B cell (primary cell): ENCODE data around the gene NHSL1. TPM values are rescaled to one million over a fixed set of nuclear protein-coding genes. Genes with fewer than 3 reads are reported as not detected.

Experiments used
- ATAC-seq: fragments of 200-7000 bp; cut with Tn5 transposase; one replicate; pipeline ENCODE4 v1.10.0; 2021; ENCODE audit warnings: low read depth, mild to moderate bottlenecking, moderate number of reproducible peaks, moderate library complexity
- CTCF ChIA-PET: fragments of 350-600 bp; sonication (Branson Sonifier 250); formaldehyde crosslinking; loops from one replicate; lab custom pipeline; 2021; ENCODE audit warnings: antibody characterized with exemption, inconsistent platforms; lab: Charles Lee
- POLR2A ChIA-PET: fragments of 350-600 bp; sonication (Branson Sonifier 250); formaldehyde crosslinking; loops from one replicate; lab custom pipeline; 2021; ENCODE audit warnings: antibody characterized with exemption; lab: Charles Lee
- DNase-seq: peaks from one replicate; pipeline ENCODE4 v3.0.0; 2013
- H2AFZ ChIP-seq: 2 replicates; pipeline ENCODE4 v1.6.1; 2012; ENCODE audit warnings: mild to moderate bottlenecking, low read depth, low read length; ENCODE audit not compliant: insufficient read depth, poor library complexity, severe bottlenecking
- H3K27ac ChIP-seq, 2 donors: 1 replicate in 1 of 2; 2 replicates in 1 of 2; pipeline ENCODE4 v1.5.1; 2012 to 2013; ENCODE audit warnings: low read length in 2 of 2, mild to moderate bottlenecking in 2 of 2, moderate library complexity in 1 of 2
- H3K27me3 ChIP-seq, 4 experiments: fragments of 200-600 bp in 1 of 4; sonication (generic) in 1 of 4; replicated peaks in 1 of 4; 1 replicate in 2 of 4; 2 replicates in 2 of 4; pipeline versions ENCODE4 v1.6.1 to v1.7.0; 2013 to 2016; ENCODE audit warnings: low read length in 3 of 4, mild to moderate bottlenecking in 2 of 4, mixed read lengths in 1 of 4, moderate library complexity in 1 of 4; ENCODE audit not compliant: insufficient read depth in 4 of 4, control insufficient read depth in 3 of 4; ENCODE audit errors: control extremely low read depth in 1 of 4
- H3K36me3 ChIP-seq, 2 experiments: replicated peaks in 1 of 2; 1 replicate in 1 of 2; 2 replicates in 1 of 2; pipeline versions ENCODE4 v1.6.1 to v1.7.1; 2013; ENCODE audit warnings: low read length in 1 of 2; ENCODE audit not compliant: insufficient read depth in 2 of 2, control insufficient read depth in 1 of 2; ENCODE audit errors: control extremely low read depth in 1 of 2, extremely low read depth in 1 of 2
- H3K4me1 ChIP-seq, 2 donors: fragments of 200-600 bp in 1 of 2; sonication (generic) in 1 of 2; 1 replicate in 1 of 2; 2 replicates in 1 of 2; pipeline versions ENCODE4 v1.5.1 to v1.6.1; 2013 to 2017; ENCODE audit warnings: low read length in 2 of 2; ENCODE audit not compliant: control insufficient read depth in 2 of 2, insufficient read depth in 2 of 2
- H3K4me2 ChIP-seq: replicated peaks from 2 replicates; pipeline ENCODE3; 2012; ENCODE audit warnings: mild to moderate bottlenecking, low read depth, low read length; ENCODE audit not compliant: poor library complexity, severe bottlenecking
- H3K4me3 ChIP-seq, 5 experiments: fragments of 200-600 bp in 1 of 5; sonication (generic) in 1 of 5; 1 replicate in 3 of 5; 2 replicates in 2 of 5; pipeline versions ENCODE4 v1.5.1 to v1.7.0; 2011 to 2016; ENCODE audit warnings: low read length in 4 of 5, mild to moderate bottlenecking in 4 of 5, low read depth in 2 of 5, control low read depth in 1 of 5, moderate library complexity in 1 of 5; ENCODE audit not compliant: insufficient read depth in 1 of 5; ENCODE audit errors: control extremely low read depth in 1 of 5, extremely low read depth in 1 of 5
- H3K79me2 ChIP-seq: fragments of 200-600 bp; sonication (generic); one replicate; pipeline ENCODE4 v1.6.0; 2016; ENCODE audit warnings: low read length; ENCODE audit not compliant: control insufficient read depth, insufficient read depth
- H3K9ac ChIP-seq: fragments of 200-600 bp; sonication (generic); 2 replicates; pipeline ENCODE4 v1.6.1; 2017; ENCODE audit warnings: mild to moderate bottlenecking, low read length, moderate library complexity
- H3K9me3 ChIP-seq, 3 donors: one replicate each; pipeline versions ENCODE4 v1.6.1 to v1.7.1; 2013; ENCODE audit warnings: low read length in 2 of 3; ENCODE audit not compliant: control insufficient read depth in 2 of 3, insufficient read depth in 1 of 3; ENCODE audit errors: control extremely low read depth in 1 of 3
- H4K20me1 ChIP-seq: 2 replicates; pipeline ENCODE4 v1.6.0; 2012; ENCODE audit warnings: mild to moderate bottlenecking, low read length; ENCODE audit not compliant: insufficient read depth, control insufficient read depth, poor library complexity, severe bottlenecking
- H3K27ac Mint-ChIP-seq: one replicate; pipeline ENCODE4 v1.8.0; 2021; ENCODE audit warnings: mixed read lengths
- H3K27me3 Mint-ChIP-seq: one replicate; pipeline ENCODE4 v1.8.0; 2021; ENCODE audit warnings: mixed read lengths
- H3K4me1 Mint-ChIP-seq: one replicate; pipeline ENCODE4 v1.8.0; 2021; ENCODE audit warnings: mixed read lengths
- H3K4me3 Mint-ChIP-seq: one replicate; pipeline ENCODE4 v1.8.0; 2021; ENCODE audit warnings: mixed read lengths
- H3K9me3 Mint-ChIP-seq: one replicate; pipeline ENCODE4 v1.8.0; 2022; ENCODE audit warnings: mixed read lengths; ENCODE audit not compliant: insufficient read depth
- EZH2 ChIP-seq: IDR thresholded peaks from 2 replicates; pipeline ENCODE4 v1.6.1; 2012; ENCODE audit warnings: borderline replicate concordance, low read depth, mild to moderate bottlenecking, moderate library complexity, low read length; ENCODE audit not compliant: insufficient read depth, poor library complexity, severe bottlenecking
- WGBS: methylation state at CpG from one replicate; pipeline ENCODE4 v1.1.5; 2013; ENCODE audit warnings: missing lambda C conversion rate; ENCODE audit not compliant: insufficient coverage; 5-methylcytosine and 5-hydroxymethylcytosine counted together
- intact Hi-C: fragments of 100-400 bp; cut with micrococcal nuclease; formaldehyde crosslinking; loops from one replicate; pipeline ENCODE4 v1.10.0; 2022
- polyA plus RNA-seq: library from polyadenylated mRNA; depleted of rRNA; stranded (reverse); fragments of >200 nt; gene quantifications from 2 replicates; pipeline ENCODE4 v1.2.3, GENCODE V29; 2012
- total RNA-seq, 2 donors: library from RNA; stranded (reverse); fragments of 120-200 nt in 1 of 2; gene quantifications; 1 replicate in 1 of 2; 2 replicates in 1 of 2; pipeline versions ENCODE4 v1.2.3 to v1.2.4, GENCODE V29; 2013 to 2022
- TF ChIP-seq, protein P1 (sequence below): fragments of 200-600 bp; IDR thresholded peaks from one replicate; pipeline ENCODE4 v1.8.0; 2022; ENCODE audit warnings: antibody characterized with exemption, mild to moderate bottlenecking

The NHSL1 gene
- total and polyA plus RNA-seq, 2 donors (not counting 1 experiment from before 2014, with no cell fraction given), result 0.04 to 0.10 TPM

- ATAC-seq (no peak), DNase-seq (no peak)
- intact Hi-C loops, result no loop called here
- no peak for TF ChIP-seq EZH2
- TF ChIP-seq, protein P1, sequence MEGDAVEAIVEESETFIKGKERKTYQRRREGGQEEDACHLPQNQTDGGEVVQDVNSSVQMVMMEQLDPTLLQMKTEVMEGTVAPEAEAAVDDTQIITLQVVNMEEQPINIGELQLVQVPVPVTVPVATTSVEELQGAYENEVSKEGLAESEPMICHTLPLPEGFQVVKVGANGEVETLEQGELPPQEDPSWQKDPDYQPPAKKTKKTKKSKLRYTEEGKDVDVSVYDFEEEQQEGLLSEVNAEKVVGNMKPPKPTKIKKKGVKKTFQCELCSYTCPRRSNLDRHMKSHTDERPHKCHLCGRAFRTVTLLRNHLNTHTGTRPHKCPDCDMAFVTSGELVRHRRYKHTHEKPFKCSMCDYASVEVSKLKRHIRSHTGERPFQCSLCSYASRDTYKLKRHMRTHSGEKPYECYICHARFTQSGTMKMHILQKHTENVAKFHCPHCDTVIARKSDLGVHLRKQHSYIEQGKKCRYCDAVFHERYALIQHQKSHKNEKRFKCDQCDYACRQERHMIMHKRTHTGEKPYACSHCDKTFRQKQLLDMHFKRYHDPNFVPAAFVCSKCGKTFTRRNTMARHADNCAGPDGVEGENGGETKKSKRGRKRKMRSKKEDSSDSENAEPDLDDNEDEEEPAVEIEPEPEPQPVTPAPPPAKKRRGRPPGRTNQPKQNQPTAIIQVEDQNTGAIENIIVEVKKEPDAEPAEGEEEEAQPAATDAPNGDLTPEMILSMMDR, result no peak
- WGBS, result 100% methylated on average over 2 of the region's 6 CpGs
- no peak overlapping the region for H3K4me2 ChIP-seq
- H3K79me2 ChIP-seq, result no peaks in the 10 kb centered on the region
- H3K36me3 ChIP-seq, result no peaks in the 10 kb centered on the region
- no peaks in the 10 kb centered on the region for H3K4me1 ChIP-seq
- ChIA-PET POLR2A (no interaction called here), CTCF (no interaction called here)
- H4K20me1 ChIP-seq, result no peaks in the 10 kb centered on the region
- no peaks in the 10 kb centered on the region for H3K9me3 Mint-ChIP-seq
- H3K4me3 ChIP-seq, result no peak overlapping the region
- no peaks in the 10 kb centered on the region for H3K9me3 ChIP-seq
- H2AFZ ChIP-seq, result no peak overlapping the region
- no peak overlapping the region for H3K27ac Mint-ChIP-seq
- H3K27ac ChIP-seq, result no peak overlapping the region
- peaks cover 4% of the 10 kb centered on the region for H3K4me1 Mint-ChIP-seq
- no peaks in the 10 kb centered on the region for H3K27me3 ChIP-seq
- H3K27me3 Mint-ChIP-seq, result no peaks in the 10 kb centered on the region
- no peak overlapping the region for H3K4me3 Mint-ChIP-seq
- no peak overlapping the region for H3K9ac ChIP-seq
These were observed 57.3 kb downstream of the NHSL1 start for GRCh38 chr6:138441965-138442364.

- Histone ChIP-seq H3K4me3 (no peak overlapping the region), H3K9me3 (no peaks in the 10 kb centered on the region), H3K4me2 (no peak overlapping the region), H4K20me1 (no peaks in the 10 kb centered on the region), H3K27ac (no peak overlapping the region), H2AFZ (no peak overlapping the region), H3K9ac (no peak overlapping the region), H3K79me2 (no peaks in the 10 kb centered on the region), H3K27me3 (no peaks in the 10 kb centered on the region), H3K4me1 (no peaks in the 10 kb centered on the region), H3K36me3 (no peaks in the 10 kb centered on the region)
- CTCF ChIA-PET, result interaction anchor here (0.6 to 1.5 kb wide), 2 partner anchors 80 to 230 kb away, joined by 3 to 4 read pairs; no protein-coding TSS in a partner anchor
- Mint-ChIP-seq H3K9me3 (no peaks in the 10 kb centered on the region), H3K4me1 (peaks cover 4% of the 10 kb centered on the region), H3K27me3 (no peaks in the 10 kb centered on the region), H3K27ac (no peak overlapping the region), H3K4me3 (no peak overlapping the region)
- intact Hi-C loops, result no loop called here
- POLR2A ChIA-PET, result no interaction called here
- ATAC-seq, result no peak
- TF ChIP-seq EZH2, result no peak
- TF ChIP-seq, protein P1, result no peak
- DNase-seq, result no peak
- WGBS, result 39% methylated on average over 2 of the region's 4 CpGs
These were observed 58.4 kb downstream of the NHSL1 start for GRCh38 chr6:138440758-138441357.
